OCI-LY1 (cell line): ENCODE data around the gene CETN3.

Experiments
- H2AFZ ChIP-seq: fragments of 200-600 bp; sonication (generic), shearing (Covaris generic); 2 replicates; pipeline ENCODE4 v1.6.0; 2014; ENCODE audit warnings: antibody characterized with exemption, mild to moderate bottlenecking, low read length
- H3F3A ChIP-seq: fragments of 200-600 bp; sonication (generic), shearing (Covaris generic); 2 replicates; pipeline ENCODE4 v1.6.0; 2014; ENCODE audit warnings: mild to moderate bottlenecking, antibody characterized with exemption, low read length, moderate library complexity; ENCODE audit not compliant: insufficient read depth
- H3K27ac ChIP-seq: fragments of 200-600 bp; sonication (generic); 2 replicates; pipeline ENCODE4 v1.5.1; 2014; ENCODE audit warnings: low read length, mixed run types, mild to moderate bottlenecking, low read depth; ENCODE audit not compliant: poor library complexity, severe bottlenecking
- H3K27me3 ChIP-seq: fragments of 200-600 bp; sonication (generic); 2 replicates; pipeline ENCODE4 v1.6.0; 2014; ENCODE audit warnings: antibody characterized with exemption, mild to moderate bottlenecking, low read length, moderate library complexity; ENCODE audit not compliant: insufficient read depth
- H3K36me3 ChIP-seq: fragments of 200-600 bp; sonication (generic); 2 replicates; pipeline ENCODE4 v1.6.1; 2014; ENCODE audit warnings: mild to moderate bottlenecking, antibody characterized with exemption, low read length, moderate library complexity, mixed read lengths; ENCODE audit not compliant: insufficient read depth
- H3K4me1 ChIP-seq: fragments of 200-600 bp; sonication (generic); 2 replicates; pipeline ENCODE4 v1.5.1; 2014; ENCODE audit warnings: mild to moderate bottlenecking, low read length, moderate library complexity; ENCODE audit not compliant: insufficient read depth, severe bottlenecking
- H3K4me2 ChIP-seq: fragments of 200-600 bp; sonication (generic), shearing (Covaris generic); 2 replicates; pipeline ENCODE4 v1.6.1; 2014; ENCODE audit warnings: low read length
- H3K4me3 ChIP-seq: fragments of 200-600 bp; sonication (generic); 2 replicates; pipeline ENCODE4 v1.5.1; 2014; ENCODE audit warnings: low read length, low read depth, mild to moderate bottlenecking, mixed read lengths; ENCODE audit not compliant: poor library complexity, severe bottlenecking
- H3K79me2 ChIP-seq: fragments of 200-600 bp; shearing (Covaris generic); 2 replicates; pipeline ENCODE4 v1.6.1; 2016; ENCODE audit warnings: mixed run types, low read length, mixed read lengths; ENCODE audit not compliant: insufficient read depth
- H3K9ac ChIP-seq: fragments of 200-600 bp; sonication (generic), shearing (Covaris generic); 2 replicates; pipeline ENCODE4 v1.6.1; 2014; ENCODE audit warnings: mild to moderate bottlenecking, low read length, mixed read lengths
- H3K9me2 ChIP-seq: fragments of 200-600 bp; sonication (generic), shearing (Covaris generic); 2 replicates; pipeline ENCODE4 v1.6.1; 2014; ENCODE audit warnings: low read depth, mild to moderate bottlenecking, low read length, mixed read lengths
- H3K9me3 ChIP-seq: fragments of 200-600 bp; shearing (Covaris generic); 2 replicates; pipeline ENCODE4 v1.6.1; 2014; ENCODE audit warnings: low read length, mixed read lengths
- H4K20me1 ChIP-seq: fragments of 200-600 bp; sonication (generic), shearing (Covaris generic); 2 replicates; pipeline ENCODE4 v1.6.0; 2016; ENCODE audit warnings: mild to moderate bottlenecking, low read length; ENCODE audit not compliant: insufficient read depth
- EZH2 ChIP-seq: fragments of 200-600 bp; sonication (generic), shearing (Covaris generic); IDR thresholded peaks from 2 replicates; pipeline ENCODE4 v1.8.0; 2017; ENCODE audit warnings: borderline replicate concordance, mixed run types, mild to moderate bottlenecking, antibody characterized with exemption, low read length, moderate library complexity, mixed read lengths
- TF ChIP-seq, protein P1 (sequence below): fragments of 200-600 bp; sonication (generic), shearing (Covaris generic); IDR thresholded peaks from 2 replicates; pipeline ENCODE4 v1.5.1; 2017; ENCODE audit warnings: mild to moderate bottlenecking, antibody characterized with exemption, low read length, moderate library complexity, mixed read lengths

Gene CETN3

DNA sequence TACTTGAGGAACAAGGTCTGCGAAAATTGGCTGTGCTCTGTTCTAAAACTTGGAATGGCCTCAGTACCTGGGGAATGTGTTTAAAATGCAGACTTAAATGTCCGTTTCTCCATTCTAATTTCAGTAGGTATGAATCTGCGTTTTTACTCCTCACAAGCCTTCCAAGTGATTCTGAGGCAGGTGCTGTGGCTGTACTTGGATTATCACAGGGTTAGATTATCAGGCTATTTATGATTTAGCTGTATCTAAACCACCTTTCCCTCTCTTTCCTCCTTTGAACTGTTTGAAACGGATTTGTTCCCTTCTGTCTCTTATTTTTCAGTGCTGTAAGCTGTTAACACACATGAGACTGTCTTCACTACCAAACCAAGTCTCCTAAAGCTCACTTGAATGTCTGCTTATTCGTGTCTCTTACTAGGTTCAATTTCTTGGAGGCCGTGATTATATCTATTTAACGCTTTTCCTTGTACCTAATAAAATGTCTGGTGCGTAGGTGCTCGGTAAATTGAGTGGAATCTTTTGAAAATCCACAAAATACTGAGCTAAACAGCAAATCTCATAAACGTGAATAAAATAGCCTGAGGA, 714 bp upstream of the CETN3 start:
- Histone ChIP-seq H3K27me3 (no peaks in the 10 kb centered on the region), H3K4me3 (peak overlapping the region; percentile 94), H2AFZ (peak overlapping the region; percentile 14), H3K4me2 (peak overlapping the region; percentile 84), H3K9me2 (no peaks in the 10 kb centered on the region), H3K9ac (peak overlapping the region; percentile 92), H3K36me3 (peaks cover 18% of the 10 kb centered on the region; the same call in 1 of the 2 replicates), H3F3A (no peaks in the 10 kb centered on the region), H3K27ac (peak overlapping the region; percentile 48), H3K4me1 (peaks cover 32% of the 10 kb centered on the region), H3K9me3 (no peaks in the 10 kb centered on the region), H4K20me1 (no peaks in the 10 kb centered on the region), H3K79me2 (0 out of 2 replicates have a peak, but pooled peaks cover 4% of the 10 kb centered on the region)
- no peak for TF ChIP-seq EZH2
- TF ChIP-seq, protein P1, sequence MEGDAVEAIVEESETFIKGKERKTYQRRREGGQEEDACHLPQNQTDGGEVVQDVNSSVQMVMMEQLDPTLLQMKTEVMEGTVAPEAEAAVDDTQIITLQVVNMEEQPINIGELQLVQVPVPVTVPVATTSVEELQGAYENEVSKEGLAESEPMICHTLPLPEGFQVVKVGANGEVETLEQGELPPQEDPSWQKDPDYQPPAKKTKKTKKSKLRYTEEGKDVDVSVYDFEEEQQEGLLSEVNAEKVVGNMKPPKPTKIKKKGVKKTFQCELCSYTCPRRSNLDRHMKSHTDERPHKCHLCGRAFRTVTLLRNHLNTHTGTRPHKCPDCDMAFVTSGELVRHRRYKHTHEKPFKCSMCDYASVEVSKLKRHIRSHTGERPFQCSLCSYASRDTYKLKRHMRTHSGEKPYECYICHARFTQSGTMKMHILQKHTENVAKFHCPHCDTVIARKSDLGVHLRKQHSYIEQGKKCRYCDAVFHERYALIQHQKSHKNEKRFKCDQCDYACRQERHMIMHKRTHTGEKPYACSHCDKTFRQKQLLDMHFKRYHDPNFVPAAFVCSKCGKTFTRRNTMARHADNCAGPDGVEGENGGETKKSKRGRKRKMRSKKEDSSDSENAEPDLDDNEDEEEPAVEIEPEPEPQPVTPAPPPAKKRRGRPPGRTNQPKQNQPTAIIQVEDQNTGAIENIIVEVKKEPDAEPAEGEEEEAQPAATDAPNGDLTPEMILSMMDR, result no peak

DNA sequence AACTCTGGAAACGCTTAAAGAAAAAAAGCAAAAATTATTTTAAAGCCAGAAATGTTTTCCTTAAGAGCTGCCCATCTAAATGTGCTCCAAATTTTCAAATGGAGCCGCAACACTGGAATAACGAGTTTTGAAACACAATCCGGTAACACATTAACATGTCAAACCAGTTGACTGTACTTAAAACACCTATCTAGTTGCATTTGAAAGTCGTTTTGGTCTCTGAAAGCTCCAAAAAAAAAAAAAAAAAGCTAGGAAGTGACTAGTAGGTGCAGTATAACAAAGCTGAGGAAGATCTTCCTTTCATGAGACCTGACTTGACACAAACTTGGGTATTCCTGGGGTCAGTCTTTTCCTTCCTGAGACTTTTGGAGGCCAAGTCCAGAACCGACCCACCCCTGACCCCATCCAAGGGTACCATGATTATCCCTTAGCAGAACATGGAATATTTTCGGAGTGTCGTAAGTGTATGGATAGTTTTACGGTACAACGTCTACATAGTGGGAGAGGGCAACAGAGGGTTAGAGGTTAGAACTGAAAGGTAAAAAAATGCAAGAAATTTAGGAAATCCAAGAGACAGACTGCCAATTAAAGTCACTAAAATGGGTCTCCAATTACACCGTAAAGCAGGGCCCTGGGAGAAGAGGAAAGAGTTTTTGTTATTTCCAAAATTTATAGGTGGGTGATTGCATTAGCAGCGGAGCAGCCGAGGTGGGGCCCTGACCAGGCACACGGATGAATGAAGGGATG, 812 bp downstream of the CETN3 start:
- Histone ChIP-seq H3K79me2 (0 out of 2 replicates have a peak, but pooled peaks cover 4% of the 10 kb centered on the region), H2AFZ (no peak overlapping the region), H3K27ac (peak overlapping the region; percentile 93)

DNA sequence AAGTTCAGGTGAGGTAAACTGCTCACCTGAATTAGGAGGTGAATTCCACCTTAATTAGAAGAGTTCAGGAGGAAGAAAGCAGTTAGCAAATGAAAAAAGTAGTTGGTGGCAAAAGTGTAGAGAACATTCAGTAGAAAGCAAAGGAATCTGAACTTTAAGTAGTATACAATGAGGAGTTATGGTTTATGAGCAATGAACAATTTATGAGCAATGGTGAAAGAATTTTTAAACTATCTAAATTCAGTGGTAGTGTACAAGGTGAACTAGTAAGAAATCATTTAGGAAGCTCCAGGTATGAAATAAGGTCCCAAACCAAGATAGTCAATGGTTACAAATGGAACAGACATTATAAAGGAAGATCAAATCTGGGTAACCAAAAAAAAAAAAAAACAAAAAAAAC, 3.1 kb downstream of the CETN3 start:
- Histone ChIP-seq H3K4me2 (no peak overlapping the region), H2AFZ (no peak overlapping the region), H3K27me3 (no peaks in the 10 kb centered on the region), H3K9me2 (no peaks in the 10 kb centered on the region), H3K9me3 (no peaks in the 10 kb centered on the region), H3K27ac (no peak overlapping the region), H3K4me1 (peaks cover 32% of the 10 kb centered on the region), H3K36me3 (peaks cover 43% of the 10 kb centered on the region; the same call in 1 of the 2 replicates), H4K20me1 (no peaks in the 10 kb centered on the region), H3K79me2 (0 out of 2 replicates have a peak, but pooled peaks cover 4% of the 10 kb centered on the region), H3K9ac (no peak overlapping the region), H3F3A (no peaks in the 10 kb centered on the region), H3K4me3 (no peak overlapping the region)
- no peak for TF ChIP-seq EZH2
- TF ChIP-seq, protein P1, result no peak

More for the DNA sequence above, 812 bp downstream of the CETN3 start:
- TF ChIP-seq, protein P1, result no peak
- no peak for TF ChIP-seq EZH2
- Histone ChIP-seq H3K36me3 (peaks cover 29% of the 10 kb centered on the region; the same call in 1 of the 2 replicates), H3K4me1 (peaks cover 32% of the 10 kb centered on the region), H3K9me3 (no peaks in the 10 kb centered on the region), H3K9ac (peak overlapping the region; percentile 99), H3K9me2 (no peaks in the 10 kb centered on the region), H4K20me1 (no peaks in the 10 kb centered on the region), H3K27me3 (no peaks in the 10 kb centered on the region), H3K4me3 (peak overlapping the region; percentile 94), H3K4me2 (peak overlapping the region; percentile 85), H3F3A (no peaks in the 10 kb centered on the region)
